HepG2 (cell line): ENCODE data around the gene SNX27. TPM values are rescaled to one million over a fixed set of nuclear protein-coding genes. Genes with fewer than 3 reads are reported as not detected.

Experiments
- ATAC-seq: fragments of 200-7000 bp; cut with Tn5 transposase; 3 replicates; pipeline ENCODE4 v1.9.1; 2020; ENCODE audit warnings: mild to moderate bottlenecking, moderate library complexity
- BruUV-seq: library from RNA; stranded (reverse); fragments of 400-500 nt; replicated peaks from 2 replicates; lab custom pipeline; 2021; lab: Mats Ljungman, UMichigan
- CTCF ChIA-PET: fragments of 300-600 bp; formaldehyde crosslinking; extraction: SDS; loops from one replicate; lab custom pipeline; 2021; ENCODE audit warnings: low total read pairs, inconsistent platforms, low intra/inter-chr PET ratio; lab: Yijun Ruan, JAX
- POLR2A ChIA-PET: fragments of 350-600 bp; sonication (Branson Sonifier 250); formaldehyde crosslinking; loops from one replicate; lab custom pipeline; 2020; ENCODE audit warnings: antibody characterized with exemption, inconsistent platforms; lab: Yijun Ruan, JAX
- DNase-seq: peaks from one replicate; pipeline ENCODE4 v3.0.0-alpha.2; 2015; ENCODE audit warnings: low spot score
- FAIRE-seq: peaks from 3 replicates; lab custom pipeline; 2011; peaks lifted over from hg19 to GRCh38; lab: Jason Lieb, UNC
- H2AFZ ChIP-seq: one replicate; pipeline ENCODE4 v1.6.1; 2011; ENCODE audit warnings: low read length, inconsistent platforms
- H3K27ac ChIP-seq: fragments of 300-600 bp; 3 replicates; pipeline ENCODE4 v1.8.0; 2011; ENCODE audit warnings: mixed run types, mild to moderate bottlenecking, mixed read lengths, low read length, inconsistent platforms; ENCODE audit not compliant: insufficient read depth; ENCODE audit errors: extremely low read length
- H3K27me3 ChIP-seq, 2 experiments: fragments of 200-600 bp in 1 of 2; 2 replicates in 1 of 2; 3 replicates in 1 of 2; pipeline versions ENCODE4 v1.6.0 to v1.8.0; 2011; ENCODE audit warnings: low read length in 2 of 2, mild to moderate bottlenecking in 2 of 2, moderate library complexity in 2 of 2, inconsistent platforms in 1 of 2; ENCODE audit not compliant: insufficient read depth in 2 of 2, control insufficient read depth in 1 of 2
- H3K36me3 ChIP-seq, 2 experiments: fragments of 200-600 bp in 1 of 2; replicated peaks in 1 of 2; 2 replicates in 1 of 2; 3 replicates in 1 of 2; pipeline versions ENCODE4 v1.5.1 to v1.8.0; 2011; ENCODE audit warnings: low read length in 2 of 2, inconsistent platforms in 1 of 2; ENCODE audit not compliant: insufficient read depth in 2 of 2, control insufficient read depth in 1 of 2
- H3K4me1 ChIP-seq: 2 replicates; pipeline ENCODE4 v1.5.1; 2012; ENCODE audit warnings: low read length, inconsistent platforms; ENCODE audit not compliant: insufficient read depth
- H3K4me2 ChIP-seq: 2 replicates; pipeline ENCODE4 v1.6.0; 2011; ENCODE audit warnings: low read depth, low read length, inconsistent platforms
- H3K4me3 ChIP-seq, 3 experiments: fragments of 200-600 bp in 1 of 3; sonication (generic), shearing (Covaris generic) in 1 of 3; replicated peaks in 1 of 3; 2 replicates each; pipeline ENCODE4 v1.5.1; 2011 to 2016; ENCODE audit warnings: low read length in 3 of 3, inconsistent platforms in 2 of 3, low read depth in 2 of 3, mild to moderate bottlenecking in 2 of 3, control low read depth in 1 of 3, mixed read lengths in 1 of 3; ENCODE audit not compliant: insufficient read depth in 1 of 3
- H3K79me2 ChIP-seq: one replicate; pipeline ENCODE4 v1.6.1; 2011; ENCODE audit warnings: low read length, inconsistent platforms; ENCODE audit not compliant: insufficient read depth
- H3K9ac ChIP-seq: 2 replicates; pipeline ENCODE4 v1.6.0; 2011; ENCODE audit warnings: mild to moderate bottlenecking, low read depth, low read length, inconsistent platforms; ENCODE audit not compliant: insufficient read depth
- H3K9me3 ChIP-seq: 2 replicates; pipeline ENCODE4 v1.5.1; 2012; ENCODE audit warnings: mild to moderate bottlenecking, low read length
- H4K20me1 ChIP-seq: 2 replicates; pipeline ENCODE4 v1.6.0; 2011; ENCODE audit warnings: inconsistent platforms, mild to moderate bottlenecking, low read length, moderate library complexity; ENCODE audit not compliant: insufficient read depth
- FOXA3 ChIP-seq: IDR thresholded peaks from 2 replicates; pipeline ENCODE4 v1.6.1; 2016; ENCODE audit warnings: missing genetic modification reagents, missing compliant biosample characterization
- GLI4 ChIP-seq: sonication (generic); formaldehyde crosslinking; IDR thresholded peaks from 2 replicates; pipeline ENCODE4 v1.5.1; 2020; ENCODE audit warnings: missing genetic modification reagents, mild to moderate bottlenecking, moderate library complexity, borderline replicate concordance
- HMG20B ChIP-seq: conservative IDR thresholded peaks from 2 replicates; pipeline ENCODE4 v1.6.1; 2016; ENCODE audit warnings: missing genetic modification reagents, missing compliant biosample characterization
- NR2F1 ChIP-seq, 2 experiments: fragments of 450-650 bp in 1 of 2; formaldehyde crosslinking in 1 of 2; IDR thresholded peaks; 2 replicates each; pipeline versions ENCODE4 v1.5.0 to v1.6.1; 2016 to 2020; ENCODE audit warnings: mild to moderate bottlenecking in 1 of 2, missing compliant biosample characterization in 1 of 2, missing genetic modification reagents in 1 of 2, moderate library complexity in 1 of 2
- ZNF263 ChIP-seq: sonication (generic); formaldehyde crosslinking; IDR thresholded peaks from 2 replicates; pipeline ENCODE4 v1.4.0; 2020; ENCODE audit warnings: missing genetic modification reagents
- ZNF44 ChIP-seq: sonication (generic); formaldehyde crosslinking; IDR thresholded peaks from 2 replicates; pipeline ENCODE4 v1.5.1; 2020; ENCODE audit warnings: mild to moderate bottlenecking, missing genetic modification reagents
- ZNF567 ChIP-seq: sonication (generic); formaldehyde crosslinking; IDR thresholded peaks from 2 replicates; pipeline ENCODE4 v1.8.1; 2023; ENCODE audit warnings: mild to moderate bottlenecking, missing genetic modification reagents, borderline replicate concordance
- ZNF572 ChIP-seq: sonication (generic); formaldehyde crosslinking; IDR thresholded peaks from 2 replicates; pipeline ENCODE4 v1.5.1; 2020; ENCODE audit warnings: mild to moderate bottlenecking, missing genetic modification reagents
- WGBS: methylation state at CpG from one replicate; pipeline ENCODE4 v1.1.6; 2017; ENCODE audit warnings: low lambda C conversion rate; 5-methylcytosine and 5-hydroxymethylcytosine counted together
- in situ Hi-C: cut with HindIII; loops from 2 replicates; pipeline ENCODE4 v1.10.0; 2017; ENCODE audit warnings: low pct_unique_long_range_greater_than_20kb; ENCODE audit not compliant: extremely low pct_ligation_motif_present
- intact Hi-C: fragments of 100-400 bp; cut with micrococcal nuclease; formaldehyde crosslinking; loops from one replicate; pipeline ENCODE4 v1.10.0; 2022; ENCODE audit not compliant: unreplicated experiment
- polyA plus RNA-seq, 8 experiments: library from polyadenylated mRNA; depleted of rRNA in 3 of 8; stranded (reverse) in 7 of 8; unstranded in 1 of 8; fragments of >200 nt; fragmentation: Illumina TruSeq in 4 of 8; extraction: Trizol in 4 of 8; gene quantifications; 2 replicates each; pipeline versions ENCODE4 v1.2.1 to v1.2.3, GENCODE V29; 2011 to 2016; ENCODE audit warnings: low read depth in 4 of 8, missing spikeins in 1 of 8, mixed read lengths in 1 of 8; ENCODE audit not compliant: insufficient read depth in 1 of 8
- total RNA-seq, 5 experiments: library from RNA; depleted of rRNA; stranded (reverse); fragments of >200 nt; fragmentation: Illumina TruSeq; extraction: Trizol; gene quantifications; 2 replicates each; pipeline ENCODE4 v1.2.3, GENCODE V29; 2016; ENCODE audit warnings: low read depth in 1 of 5
- TF ChIP-seq, protein P1 (sequence below), 2 experiments: IDR thresholded peaks; 2 replicates each; pipeline ENCODE4 v1.6.1; 2011 to 2012; ENCODE audit warnings: low read length in 2 of 2, borderline replicate concordance in 1 of 2, low read depth in 1 of 2, mild to moderate bottlenecking in 1 of 2, moderate library complexity in 1 of 2
- TF ChIP-seq, protein P2 (sequence below): IDR thresholded peaks from 2 replicates; pipeline ENCODE4 v1.6.1; 2016; ENCODE audit warnings: missing genetic modification reagents, missing compliant biosample characterization
- TF ChIP-seq, protein P3 (sequence below): sonication (generic); formaldehyde crosslinking; conservative IDR thresholded peaks from 2 replicates; pipeline ENCODE4 v1.4.0; 2020; ENCODE audit warnings: mild to moderate bottlenecking, missing genetic modification reagents, moderate library complexity

Gene SNX27
- total and polyA plus RNA-seq, 2 of the 13 experiments (the other 11 are each of a cell fraction or from before 2014, with no cell fraction given): 14.4 to 17.8 TPM

DNA sequence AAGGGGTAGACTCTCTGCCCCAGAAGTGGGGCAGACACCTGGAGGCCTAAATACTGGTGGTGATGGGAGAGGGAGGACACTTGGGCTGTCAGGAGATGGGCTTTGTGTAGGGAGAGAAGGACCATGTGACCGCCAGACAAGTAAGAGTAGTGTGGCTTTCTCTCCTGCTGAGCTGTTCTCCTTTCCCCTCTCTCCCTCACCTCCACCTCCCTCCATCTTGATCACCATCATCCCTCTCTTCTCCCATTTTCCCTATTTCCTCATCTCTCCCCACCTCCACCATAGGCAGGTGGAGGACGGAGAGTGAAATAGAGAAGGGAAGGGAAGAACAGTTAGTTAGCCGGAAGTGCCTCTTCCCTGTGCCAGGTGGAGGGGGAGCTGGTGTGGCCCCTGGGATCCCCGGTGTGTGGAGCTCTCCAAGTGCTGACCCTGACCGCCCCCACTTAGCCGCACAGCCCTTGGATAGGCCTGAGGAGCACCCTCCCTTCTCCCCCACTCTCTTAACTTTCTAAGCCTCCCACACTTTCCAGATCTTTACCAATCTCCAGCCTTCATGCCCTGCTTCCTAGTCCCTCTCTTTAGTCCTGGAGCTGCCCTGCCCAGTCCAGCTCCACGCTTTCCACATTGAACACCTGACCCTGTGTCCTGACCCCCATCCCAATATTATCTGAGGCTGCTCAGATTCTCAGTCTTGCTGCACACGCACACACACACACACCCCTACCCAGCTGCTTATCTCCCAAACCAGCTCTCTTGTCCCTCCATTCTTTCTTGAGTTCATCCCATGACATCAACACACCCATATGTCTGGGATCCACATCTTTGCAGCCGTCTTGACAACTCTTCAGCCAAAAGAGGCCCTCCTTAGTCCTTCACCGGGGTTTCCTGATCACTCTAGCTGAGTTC lies 103.2 kb downstream of the SNX27 start (continued):
- TF ChIP-seq, protein P1, sequence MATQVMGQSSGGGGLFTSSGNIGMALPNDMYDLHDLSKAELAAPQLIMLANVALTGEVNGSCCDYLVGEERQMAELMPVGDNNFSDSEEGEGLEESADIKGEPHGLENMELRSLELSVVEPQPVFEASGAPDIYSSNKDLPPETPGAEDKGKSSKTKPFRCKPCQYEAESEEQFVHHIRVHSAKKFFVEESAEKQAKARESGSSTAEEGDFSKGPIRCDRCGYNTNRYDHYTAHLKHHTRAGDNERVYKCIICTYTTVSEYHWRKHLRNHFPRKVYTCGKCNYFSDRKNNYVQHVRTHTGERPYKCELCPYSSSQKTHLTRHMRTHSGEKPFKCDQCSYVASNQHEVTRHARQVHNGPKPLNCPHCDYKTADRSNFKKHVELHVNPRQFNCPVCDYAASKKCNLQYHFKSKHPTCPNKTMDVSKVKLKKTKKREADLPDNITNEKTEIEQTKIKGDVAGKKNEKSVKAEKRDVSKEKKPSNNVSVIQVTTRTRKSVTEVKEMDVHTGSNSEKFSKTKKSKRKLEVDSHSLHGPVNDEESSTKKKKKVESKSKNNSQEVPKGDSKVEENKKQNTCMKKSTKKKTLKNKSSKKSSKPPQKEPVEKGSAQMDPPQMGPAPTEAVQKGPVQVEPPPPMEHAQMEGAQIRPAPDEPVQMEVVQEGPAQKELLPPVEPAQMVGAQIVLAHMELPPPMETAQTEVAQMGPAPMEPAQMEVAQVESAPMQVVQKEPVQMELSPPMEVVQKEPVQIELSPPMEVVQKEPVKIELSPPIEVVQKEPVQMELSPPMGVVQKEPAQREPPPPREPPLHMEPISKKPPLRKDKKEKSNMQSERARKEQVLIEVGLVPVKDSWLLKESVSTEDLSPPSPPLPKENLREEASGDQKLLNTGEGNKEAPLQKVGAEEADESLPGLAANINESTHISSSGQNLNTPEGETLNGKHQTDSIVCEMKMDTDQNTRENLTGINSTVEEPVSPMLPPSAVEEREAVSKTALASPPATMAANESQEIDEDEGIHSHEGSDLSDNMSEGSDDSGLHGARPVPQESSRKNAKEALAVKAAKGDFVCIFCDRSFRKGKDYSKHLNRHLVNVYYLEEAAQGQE (IDR thresholded peaks at IDR 0.05; ENCODE audit: borderline replicate concordance in 1 of 2, low read depth in 1 of 2, low read length in 2 of 2): peak; percentile 32 to 84
- TF ChIP-seq ZNF572 (CRISPR knock-in tag) (no peak), ZNF263 (0 out of 2 replicates have a peak, but pooled peaks have one; percentile 25), FOXA3 (CRISPR knock-in tag) (no peak)
- TF ChIP-seq, protein P2, sequence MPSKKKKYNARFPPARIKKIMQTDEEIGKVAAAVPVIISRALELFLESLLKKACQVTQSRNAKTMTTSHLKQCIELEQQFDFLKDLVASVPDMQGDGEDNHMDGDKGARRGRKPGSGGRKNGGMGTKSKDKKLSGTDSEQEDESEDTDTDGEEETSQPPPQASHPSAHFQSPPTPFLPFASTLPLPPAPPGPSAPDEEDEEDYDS (CRISPR knock-in tag): no peak
- TF ChIP-seq, all 625 proteins: peak for 2

DNA sequence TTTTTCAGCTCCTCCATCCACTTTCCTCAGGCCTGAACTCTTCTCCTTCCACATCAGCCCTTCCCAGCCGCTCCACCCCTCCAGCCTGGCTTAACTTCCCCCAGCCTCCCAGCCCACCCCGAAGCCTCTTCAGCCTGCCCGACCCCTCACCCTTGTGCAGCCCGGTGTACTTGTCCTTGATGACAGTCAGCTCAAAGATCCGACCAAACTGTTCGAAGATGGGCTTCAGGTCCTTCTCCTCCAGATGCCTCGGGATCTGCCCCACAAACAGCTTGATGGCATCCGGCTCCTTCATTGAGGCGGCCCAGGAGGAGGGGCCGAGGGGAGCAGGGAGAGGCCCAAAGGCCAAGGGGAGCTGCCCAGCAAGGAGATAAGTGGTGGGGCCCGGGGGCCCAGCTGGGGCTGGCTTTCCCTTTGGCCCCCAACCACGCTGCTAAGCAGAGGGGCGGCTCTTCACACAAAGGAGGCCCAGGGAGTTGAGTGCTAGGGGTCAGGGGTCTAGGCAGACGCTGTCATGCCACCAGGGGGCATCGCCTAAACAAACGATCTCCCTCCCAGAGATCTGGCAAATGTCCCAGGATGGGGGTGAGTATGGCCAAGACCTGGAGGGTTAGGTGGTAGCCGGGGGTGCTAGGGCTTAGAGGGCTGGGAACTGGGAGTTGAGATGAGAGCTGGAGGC lies 104.0 kb downstream of the SNX27 start:
- no peak overlapping the region for H3K27ac ChIP-seq
- H3K4me2 ChIP-seq: peak overlapping the region; percentile 56
- CTCF ChIA-PET: interaction anchor here (1.1 kb wide), 1 partner anchor 19 kb away, joined by 7 read pairs; no protein-coding TSS in a partner anchor
- DNase-seq (peak; percentile 55), FAIRE-seq (no peak), ATAC-seq (peak; percentile 68)
- no peaks in the 10 kb centered on the region for H3K79me2 ChIP-seq
- no TSS peak for BruUV-seq
- intact Hi-C loops (no loop called here), in situ Hi-C loops (loop anchor here (10.0 kb wide), 1 partner anchor 119 kb away; the partner anchor contains the start of genes C2CD4D and RORC)
- POLR2A ChIA-PET: no interaction called here
- no peaks in the 10 kb centered on the region for H3K36me3 ChIP-seq
- H4K20me1 ChIP-seq: no peaks in the 10 kb centered on the region
- H3K4me1 ChIP-seq: peaks cover 55% of the 10 kb centered on the region
- no peak overlapping the region for H2AFZ ChIP-seq
- WGBS: 10% methylated on average over 13 of the region's 17 CpGs
- H3K9ac ChIP-seq: no peak overlapping the region
- no peaks in the 10 kb centered on the region for H3K9me3 ChIP-seq
- H3K27me3 ChIP-seq: peaks cover 3 to 36% of the 10 kb centered on the region in 2 experiments
- H3K4me3 ChIP-seq: peak overlapping the region in 1 of 3 experiments; percentile 36; a peak in 1 of 6 replicates
- TF ChIP-seq ZNF567 (no peak), ZNF44 (CRISPR knock-in tag) (no peak), GLI4 (CRISPR knock-in tag) (no peak), HMG20B (CRISPR knock-in tag) (no peak), NR2F1 (CRISPR knock-in tag; IDR thresholded peaks at IDR 0.05) (peak in 1 of 2 experiments; percentile 36; a peak in 1 of 4 replicates)
- TF ChIP-seq, protein P3, sequence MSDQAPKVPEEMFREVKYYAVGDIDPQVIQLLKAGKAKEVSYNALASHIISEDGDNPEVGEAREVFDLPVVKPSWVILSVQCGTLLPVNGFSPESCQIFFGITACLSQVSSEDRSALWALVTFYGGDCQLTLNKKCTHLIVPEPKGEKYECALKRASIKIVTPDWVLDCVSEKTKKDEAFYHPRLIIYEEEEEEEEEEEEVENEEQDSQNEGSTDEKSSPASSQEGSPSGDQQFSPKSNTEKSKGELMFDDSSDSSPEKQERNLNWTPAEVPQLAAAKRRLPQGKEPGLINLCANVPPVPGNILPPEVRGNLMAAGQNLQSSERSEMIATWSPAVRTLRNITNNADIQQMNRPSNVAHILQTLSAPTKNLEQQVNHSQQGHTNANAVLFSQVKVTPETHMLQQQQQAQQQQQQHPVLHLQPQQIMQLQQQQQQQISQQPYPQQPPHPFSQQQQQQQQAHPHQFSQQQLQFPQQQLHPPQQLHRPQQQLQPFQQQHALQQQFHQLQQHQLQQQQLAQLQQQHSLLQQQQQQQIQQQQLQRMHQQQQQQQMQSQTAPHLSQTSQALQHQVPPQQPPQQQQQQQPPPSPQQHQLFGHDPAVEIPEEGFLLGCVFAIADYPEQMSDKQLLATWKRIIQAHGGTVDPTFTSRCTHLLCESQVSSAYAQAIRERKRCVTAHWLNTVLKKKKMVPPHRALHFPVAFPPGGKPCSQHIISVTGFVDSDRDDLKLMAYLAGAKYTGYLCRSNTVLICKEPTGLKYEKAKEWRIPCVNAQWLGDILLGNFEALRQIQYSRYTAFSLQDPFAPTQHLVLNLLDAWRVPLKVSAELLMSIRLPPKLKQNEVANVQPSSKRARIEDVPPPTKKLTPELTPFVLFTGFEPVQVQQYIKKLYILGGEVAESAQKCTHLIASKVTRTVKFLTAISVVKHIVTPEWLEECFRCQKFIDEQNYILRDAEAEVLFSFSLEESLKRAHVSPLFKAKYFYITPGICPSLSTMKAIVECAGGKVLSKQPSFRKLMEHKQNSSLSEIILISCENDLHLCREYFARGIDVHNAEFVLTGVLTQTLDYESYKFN (CRISPR knock-in tag): peak; percentile 34
